ENCODE measurements around the gene SERTAD4.

SERTAD4 gene

DNA sequence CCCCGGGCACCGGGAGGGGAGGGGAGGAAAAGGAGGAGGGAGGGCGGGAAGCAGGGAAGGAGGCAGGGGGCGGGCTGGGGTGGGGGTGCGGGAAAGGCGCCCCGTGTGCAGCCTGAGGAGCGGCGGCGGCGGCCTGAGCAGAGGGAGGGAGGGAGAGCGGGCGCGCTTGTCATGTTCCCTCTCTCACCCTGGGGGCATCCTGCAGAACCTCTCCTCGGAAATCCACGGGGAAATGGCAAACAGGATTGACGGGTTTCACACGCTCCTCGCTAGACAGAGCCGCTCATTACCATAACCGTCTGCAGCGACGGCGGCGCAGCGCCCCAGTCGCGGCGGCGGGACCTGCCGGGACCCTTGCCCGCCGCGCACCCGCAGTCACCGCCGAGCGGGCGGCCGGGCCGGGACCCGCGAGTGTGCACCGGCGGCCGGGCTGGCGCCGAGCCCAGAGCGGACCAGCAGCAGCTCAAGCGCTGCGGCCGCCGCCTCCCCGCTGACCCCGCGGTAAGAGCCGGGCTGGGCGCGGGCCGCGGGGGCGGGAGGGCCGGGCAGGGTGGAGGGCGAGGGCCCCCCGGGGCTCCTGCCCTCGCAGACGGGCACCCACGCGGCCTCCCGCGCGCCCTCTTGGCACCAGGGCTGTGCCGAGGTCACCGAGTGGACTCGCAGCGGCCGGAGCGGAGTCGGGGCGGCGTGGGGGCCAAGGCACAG, at the start of gene SERTAD4:
SERTAD4 (plus strand) TSS at position 286 of the 705 bp plus-strand sequence. CDS start 5,165 bp downstream, outside the sequence.
- TF ChIP-seq, protein P1, sequence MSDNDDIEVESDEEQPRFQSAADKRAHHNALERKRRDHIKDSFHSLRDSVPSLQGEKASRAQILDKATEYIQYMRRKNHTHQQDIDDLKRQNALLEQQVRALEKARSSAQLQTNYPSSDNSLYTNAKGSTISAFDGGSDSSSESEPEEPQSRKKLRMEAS (IDR thresholded peaks at IDR 0.05): peak; percentile 57; the same call in 1 of the 2 replicates
- no peak for TF ChIP-seq RAD21 (IDR thresholded peaks at IDR 0.05; ENCODE audit: low read depth)

- TF ChIP-seq EP300 (IDR thresholded peaks at IDR 0.05; ENCODE audit: borderline replicate concordance) (no peak), NFIC (IDR thresholded peaks at IDR 0.05) (no peak), RAD21 (IDR thresholded peaks at IDR 0.05; ENCODE audit: low read depth) (peak; percentile 4; the same call in 1 of the 2 replicates)
- TF ChIP-seq, protein P1 (IDR thresholded peaks at IDR 0.05): no peak
Measured at GRCh38 chr1:210185063-210185462, 47.5 kb upstream of the SERTAD4 start.

DNA sequence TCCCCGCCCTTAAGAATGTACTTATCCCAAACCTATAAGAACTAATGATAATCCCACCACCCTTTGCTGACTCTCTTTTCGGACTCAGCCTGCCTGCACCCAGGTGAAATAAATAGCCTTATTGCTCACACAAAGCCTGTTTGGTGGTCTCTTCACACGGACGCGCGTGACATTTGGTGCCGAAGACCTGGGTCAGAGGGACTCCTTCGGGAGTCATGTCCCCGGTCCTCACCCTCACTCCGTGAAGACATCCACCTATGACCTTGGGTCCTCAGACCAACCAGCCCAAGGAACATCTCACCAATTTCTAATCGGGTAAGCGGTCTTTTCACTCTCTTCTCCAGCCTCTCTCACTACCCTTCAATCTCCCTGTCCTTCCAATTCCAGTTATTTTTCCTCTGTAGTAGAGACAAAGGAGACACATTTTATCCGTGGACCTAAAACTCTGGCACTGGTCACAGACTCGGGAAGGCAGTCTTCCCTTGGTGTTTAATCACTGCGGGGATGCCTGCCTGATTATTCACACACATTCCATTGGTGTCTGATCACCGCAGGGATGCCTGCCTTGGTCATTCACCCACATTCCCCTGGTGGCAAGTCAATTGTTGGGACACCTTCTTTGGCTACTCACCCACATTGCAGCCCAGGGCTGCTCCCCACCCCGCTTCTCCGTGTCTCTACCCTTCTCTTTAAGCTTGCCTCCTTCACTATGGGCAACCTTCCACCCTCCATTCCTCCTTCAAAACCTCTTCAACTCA, 44.6 kb upstream of the SERTAD4 start:
- TF ChIP-seq TEAD4 (IDR thresholded peaks at IDR 0.05): peak; percentile 59; the same call in 1 of the 2 replicates

GRCh38 chr1:210189426-210189825, 43.2 kb upstream of the SERTAD4 start:
- TF ChIP-seq YY1 (IDR thresholded peaks at IDR 0.05; ENCODE audit: low read depth) (no peak), USF1 (IDR thresholded peaks at IDR 0.05) (no peak), FOXM1 (IDR thresholded peaks at IDR 0.05; ENCODE audit: borderline replicate concordance, low read depth) (no peak), NFIC (IDR thresholded peaks at IDR 0.05) (no peak), TAF1 (IDR thresholded peaks at IDR 0.05; ENCODE audit: low read depth) (no peak), RAD21 (IDR thresholded peaks at IDR 0.05; ENCODE audit: low read depth) (no peak), CREB1 (IDR thresholded peaks at IDR 0.05; ENCODE audit: low read depth) (no peak), EGR1 (IDR thresholded peaks at IDR 0.05) (no peak)
- TF ChIP-seq, protein P2, sequence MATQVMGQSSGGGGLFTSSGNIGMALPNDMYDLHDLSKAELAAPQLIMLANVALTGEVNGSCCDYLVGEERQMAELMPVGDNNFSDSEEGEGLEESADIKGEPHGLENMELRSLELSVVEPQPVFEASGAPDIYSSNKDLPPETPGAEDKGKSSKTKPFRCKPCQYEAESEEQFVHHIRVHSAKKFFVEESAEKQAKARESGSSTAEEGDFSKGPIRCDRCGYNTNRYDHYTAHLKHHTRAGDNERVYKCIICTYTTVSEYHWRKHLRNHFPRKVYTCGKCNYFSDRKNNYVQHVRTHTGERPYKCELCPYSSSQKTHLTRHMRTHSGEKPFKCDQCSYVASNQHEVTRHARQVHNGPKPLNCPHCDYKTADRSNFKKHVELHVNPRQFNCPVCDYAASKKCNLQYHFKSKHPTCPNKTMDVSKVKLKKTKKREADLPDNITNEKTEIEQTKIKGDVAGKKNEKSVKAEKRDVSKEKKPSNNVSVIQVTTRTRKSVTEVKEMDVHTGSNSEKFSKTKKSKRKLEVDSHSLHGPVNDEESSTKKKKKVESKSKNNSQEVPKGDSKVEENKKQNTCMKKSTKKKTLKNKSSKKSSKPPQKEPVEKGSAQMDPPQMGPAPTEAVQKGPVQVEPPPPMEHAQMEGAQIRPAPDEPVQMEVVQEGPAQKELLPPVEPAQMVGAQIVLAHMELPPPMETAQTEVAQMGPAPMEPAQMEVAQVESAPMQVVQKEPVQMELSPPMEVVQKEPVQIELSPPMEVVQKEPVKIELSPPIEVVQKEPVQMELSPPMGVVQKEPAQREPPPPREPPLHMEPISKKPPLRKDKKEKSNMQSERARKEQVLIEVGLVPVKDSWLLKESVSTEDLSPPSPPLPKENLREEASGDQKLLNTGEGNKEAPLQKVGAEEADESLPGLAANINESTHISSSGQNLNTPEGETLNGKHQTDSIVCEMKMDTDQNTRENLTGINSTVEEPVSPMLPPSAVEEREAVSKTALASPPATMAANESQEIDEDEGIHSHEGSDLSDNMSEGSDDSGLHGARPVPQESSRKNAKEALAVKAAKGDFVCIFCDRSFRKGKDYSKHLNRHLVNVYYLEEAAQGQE (IDR thresholded peaks at IDR 0.05; ENCODE audit: low read depth): no peak

DNA sequence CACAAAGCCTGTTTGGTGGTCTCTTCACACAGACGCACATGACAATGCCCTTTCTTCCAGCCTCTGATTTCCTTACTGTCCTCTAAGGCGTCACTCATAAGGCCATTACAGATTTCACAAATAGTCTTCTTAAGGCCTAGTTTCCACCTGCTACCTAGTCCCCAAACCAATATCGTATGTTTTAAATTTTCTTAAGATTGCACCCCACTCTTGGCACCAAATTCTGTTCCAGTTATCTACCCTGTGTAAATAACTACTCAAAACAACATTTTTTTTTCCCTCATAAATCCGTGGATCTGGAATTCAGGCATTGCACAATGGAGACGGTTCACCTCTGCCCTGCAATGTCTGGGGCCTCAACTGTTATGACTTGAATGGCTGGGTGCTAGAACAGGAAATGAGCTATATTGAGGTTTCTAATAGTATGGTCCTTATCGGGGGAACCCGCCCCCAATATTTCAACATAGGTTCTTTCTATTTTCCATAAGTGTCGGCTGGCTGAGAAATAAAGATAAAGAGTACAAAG, 36.9 kb upstream of the SERTAD4 start:
- TF ChIP-seq FOXM1 (IDR thresholded peaks at IDR 0.05; ENCODE audit: borderline replicate concordance, low read depth): no peak
- no peak for TF ChIP-seq NFIC (IDR thresholded peaks at IDR 0.05)
- no peak for TF ChIP-seq YY1 (IDR thresholded peaks at IDR 0.05; ENCODE audit: low read depth)
- TF ChIP-seq ZBTB7A (IDR thresholded peaks at IDR 0.05; ENCODE audit: low read depth): no peak
- no peak for TF ChIP-seq TCF12 (IDR thresholded peaks at IDR 0.05; ENCODE audit: low read depth)
- TF ChIP-seq CEBPB (IDR thresholded peaks at IDR 0.05): no peak
- TF ChIP-seq, protein P2 (IDR thresholded peaks at IDR 0.05; ENCODE audit: low read depth): no peak
- TF ChIP-seq CREB1 (IDR thresholded peaks at IDR 0.05; ENCODE audit: low read depth): no peak
- no peak for TF ChIP-seq RAD21 (IDR thresholded peaks at IDR 0.05; ENCODE audit: low read depth)
- no peak for TF ChIP-seq TAF1 (IDR thresholded peaks at IDR 0.05; ENCODE audit: low read depth)
- TF ChIP-seq TEAD4 (IDR thresholded peaks at IDR 0.05): no peak
- no peak for TF ChIP-seq EP300 (IDR thresholded peaks at IDR 0.05; ENCODE audit: borderline replicate concordance)
- TF ChIP-seq USF1 (IDR thresholded peaks at IDR 0.05): no peak
- no peak for TF ChIP-seq EGR1 (IDR thresholded peaks at IDR 0.05)
- TF ChIP-seq, protein P1 (IDR thresholded peaks at IDR 0.05): no peak

DNA sequence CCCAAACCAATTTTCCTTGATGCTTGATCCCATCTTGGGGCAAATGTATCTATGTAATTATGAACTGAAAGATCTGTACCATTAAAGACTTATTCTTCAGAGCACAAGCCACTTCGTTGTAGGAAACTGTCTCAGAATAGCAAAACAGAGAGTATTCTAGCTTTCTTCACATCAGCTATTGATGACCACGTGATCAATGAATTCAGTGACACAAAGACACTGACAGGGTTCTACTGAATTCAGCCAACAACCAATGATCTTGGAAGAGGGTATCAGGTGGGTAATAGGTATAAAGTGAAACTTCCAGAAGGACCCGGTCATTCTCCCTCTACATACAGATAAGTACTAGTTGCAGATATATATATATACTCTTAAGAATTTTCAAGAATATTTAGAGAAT, 33.8 kb upstream of the SERTAD4 start:
- TF ChIP-seq CEBPB (IDR thresholded peaks at IDR 0.05): no peak
- TF ChIP-seq, protein P2 (IDR thresholded peaks at IDR 0.05; ENCODE audit: low read depth): no peak
